Suppressor macrophage treated with lipopolysaccharide for 4 hours (primary cell): ENCODE data around the gene CNOT4.
"Not testable (repeated sequence)": the region's sequence is repeated elsewhere in the genome, so short reads cannot be mapped to it uniquely, and the experiment has no call there.

ENCODE experiments used
- DNase-seq: peaks from one replicate; pipeline ENCODE4 v3.0.0-alpha.2; 2020

CNOT4 gene

GRCh38 chr7:135353832-135354231 lies 156.1 kb downstream of the CNOT4 start:
- no peak for DNase-seq

- no peak for DNase-seq
These were observed 157.6 kb downstream of the CNOT4 start for GRCh38 chr7:135352285-135352684.

GRCh38 chr7:135351070-135351469 lies 158.8 kb downstream of the CNOT4 start:
- DNase-seq: not testable (repeated sequence)

- no peak for DNase-seq
These were observed 160.2 kb downstream of the CNOT4 start for GRCh38 chr7:135349746-135350145.

- no peak for DNase-seq
These were observed 161.4 kb downstream of the CNOT4 start for GRCh38 chr7:135348493-135348892.

- DNase-seq: no peak
These were observed 166.5 kb downstream of the CNOT4 start for GRCh38 chr7:135343361-135343760.

GRCh38 chr7:135342887-135343286 lies 167.0 kb downstream of the CNOT4 start:
- DNase-seq: no peak

- no peak for DNase-seq
These were observed 168.9 kb downstream of the CNOT4 start for GRCh38 chr7:135341049-135341448.

- no peak for DNase-seq
These were observed 171.8 kb downstream of the CNOT4 start for GRCh38 chr7:135337977-135338550.

GRCh38 chr7:135337506-135337905 lies 172.4 kb downstream of the CNOT4 start:
- DNase-seq: no peak

GRCh38 chr7:135335628-135336139 lies 174.2 kb downstream of the CNOT4 start:
- DNase-seq: peak; percentile 16

- no peak for DNase-seq
These were observed 174.9 kb downstream of the CNOT4 start for GRCh38 chr7:135334830-135335543.

- no peak for DNase-seq
These were observed 176.0 kb downstream of the CNOT4 start for GRCh38 chr7:135333946-135334345.

GRCh38 chr7:135333200-135333599 lies 176.7 kb downstream of the CNOT4 start:
- no peak for DNase-seq

- no peak for DNase-seq
These were observed 179.8 kb downstream of the CNOT4 start for GRCh38 chr7:135330088-135330487.

GRCh38 chr7:135328526-135328925 lies 181.4 kb downstream of the CNOT4 start:
- DNase-seq: no peak

GRCh38 chr7:135328053-135328452 lies 181.8 kb downstream of the CNOT4 start:
- no peak for DNase-seq

GRCh38 chr7:135327458-135327857 lies 182.4 kb downstream of the CNOT4 start:
- DNase-seq: no peak

GRCh38 chr7:135326636-135327280 lies 183.1 kb downstream of the CNOT4 start:
- no peak for DNase-seq

GRCh38 chr7:135322571-135323340 lies 187.1 kb downstream of the CNOT4 start:
- no peak for DNase-seq

- peak; percentile 54 for DNase-seq
These were observed 188.3 kb downstream of the CNOT4 start for GRCh38 chr7:135321556-135321955.

- not testable (repeated sequence) for DNase-seq
These were observed 188.9 kb downstream of the CNOT4 start for GRCh38 chr7:135320953-135321352.

GRCh38 chr7:135320268-135320667 lies 189.6 kb downstream of the CNOT4 start:
- peak; percentile 60 for DNase-seq
